ENCODE measurements around the gene AIPL1.

AIPL1 gene

DNA sequence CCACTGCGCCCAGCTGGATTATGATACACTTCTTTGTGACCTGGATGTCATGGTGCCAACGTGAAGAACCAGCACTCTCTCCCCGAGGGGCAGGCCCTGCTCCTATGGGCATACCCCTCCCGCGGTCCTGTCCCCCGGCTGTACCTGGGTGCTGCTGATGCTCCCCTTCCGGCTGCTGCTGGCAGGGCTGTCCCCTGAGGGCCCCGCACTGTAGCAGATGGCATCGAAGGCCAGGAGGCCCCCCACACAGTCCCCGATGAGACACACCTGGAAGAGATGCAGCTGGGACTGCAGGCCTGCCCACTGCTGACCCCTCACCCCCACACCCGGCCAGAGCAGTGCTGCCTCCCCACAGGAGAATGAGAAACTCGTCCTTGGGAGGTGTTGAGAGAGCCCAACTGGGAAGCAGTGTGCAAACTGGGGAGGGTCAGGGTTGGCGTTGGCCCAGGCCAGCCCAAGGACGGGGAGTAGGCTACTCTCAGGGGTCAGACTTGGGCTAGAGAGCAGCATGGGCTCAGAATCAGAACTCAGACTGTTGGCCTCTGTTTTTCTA lies 43.0 kb upstream of the AIPL1 start:
- DNase-seq (ENCODE audit: low read depth) = no peak
- TF ChIP-seq, protein P1, sequence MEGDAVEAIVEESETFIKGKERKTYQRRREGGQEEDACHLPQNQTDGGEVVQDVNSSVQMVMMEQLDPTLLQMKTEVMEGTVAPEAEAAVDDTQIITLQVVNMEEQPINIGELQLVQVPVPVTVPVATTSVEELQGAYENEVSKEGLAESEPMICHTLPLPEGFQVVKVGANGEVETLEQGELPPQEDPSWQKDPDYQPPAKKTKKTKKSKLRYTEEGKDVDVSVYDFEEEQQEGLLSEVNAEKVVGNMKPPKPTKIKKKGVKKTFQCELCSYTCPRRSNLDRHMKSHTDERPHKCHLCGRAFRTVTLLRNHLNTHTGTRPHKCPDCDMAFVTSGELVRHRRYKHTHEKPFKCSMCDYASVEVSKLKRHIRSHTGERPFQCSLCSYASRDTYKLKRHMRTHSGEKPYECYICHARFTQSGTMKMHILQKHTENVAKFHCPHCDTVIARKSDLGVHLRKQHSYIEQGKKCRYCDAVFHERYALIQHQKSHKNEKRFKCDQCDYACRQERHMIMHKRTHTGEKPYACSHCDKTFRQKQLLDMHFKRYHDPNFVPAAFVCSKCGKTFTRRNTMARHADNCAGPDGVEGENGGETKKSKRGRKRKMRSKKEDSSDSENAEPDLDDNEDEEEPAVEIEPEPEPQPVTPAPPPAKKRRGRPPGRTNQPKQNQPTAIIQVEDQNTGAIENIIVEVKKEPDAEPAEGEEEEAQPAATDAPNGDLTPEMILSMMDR (IDR thresholded peaks at IDR 0.05; ENCODE audit: insufficient read depth, low read depth, low read length, missing control alignments) = no peak

DNA sequence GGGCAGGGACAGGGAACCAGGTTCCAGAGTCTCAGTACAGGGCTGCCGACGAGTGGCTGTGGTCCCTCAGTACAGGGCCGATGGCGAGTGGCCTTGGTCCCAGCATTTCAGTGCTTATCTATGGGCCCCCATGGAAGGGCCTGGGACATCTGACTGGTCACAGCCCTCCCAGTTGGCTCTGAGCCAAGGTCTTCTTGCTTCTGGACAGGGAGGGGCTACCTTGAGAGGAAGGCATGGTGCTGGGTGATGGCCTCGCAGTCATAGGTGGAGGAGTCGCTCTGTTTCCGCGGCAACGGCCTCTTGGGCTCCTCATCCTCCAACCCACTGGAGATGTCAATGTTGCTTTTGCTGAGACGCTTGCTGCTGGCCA lies 41.9 kb upstream of the AIPL1 start:
- no peak for DNase-seq (ENCODE audit: low read depth)
- H3K4me3 ChIP-seq (ENCODE audit: low read depth, low read length) = no peak overlapping the region
- TF ChIP-seq, protein P1 (IDR thresholded peaks at IDR 0.05; ENCODE audit: insufficient read depth, low read depth, low read length, missing control alignments) = no peak

More for the DNA sequence above, 43.0 kb upstream of the AIPL1 start:
- H3K4me3 ChIP-seq (ENCODE audit: low read depth, low read length) = no peak overlapping the region

DNA sequence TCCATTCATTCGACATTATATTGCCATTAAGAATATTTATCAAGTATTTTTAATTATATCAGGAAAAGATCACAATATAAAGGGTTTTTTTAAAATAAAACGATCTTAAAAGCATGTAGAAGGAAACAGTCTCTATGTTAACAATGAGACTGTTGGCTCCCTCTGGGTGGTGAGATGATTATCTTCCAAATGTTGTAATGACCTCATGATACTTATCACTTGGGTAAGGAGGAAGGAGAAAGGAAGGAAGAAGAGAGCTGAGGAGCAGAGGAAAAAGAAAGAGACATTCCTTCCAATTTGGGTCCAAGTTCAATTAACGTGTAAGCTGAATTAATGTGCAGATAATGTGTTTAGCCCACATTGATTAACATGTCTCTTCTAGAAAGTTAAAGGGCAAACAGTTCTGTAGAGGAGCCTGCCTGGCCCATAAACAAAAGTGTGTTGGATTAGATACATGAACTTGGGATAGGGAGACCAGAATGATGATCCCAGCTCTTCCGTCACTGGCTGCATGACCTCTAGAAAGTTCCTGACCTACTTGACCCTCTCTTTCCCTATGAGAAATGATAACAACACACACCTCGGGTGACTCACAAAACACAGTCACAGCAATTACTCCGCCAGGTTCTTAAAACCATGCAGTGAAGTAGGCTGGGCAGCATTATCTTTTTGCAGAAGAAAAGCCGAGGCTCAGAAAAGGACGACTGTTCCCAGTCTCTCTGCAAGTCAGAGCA lies 41.3 kb upstream of the AIPL1 start:
- TF ChIP-seq, protein P1 (IDR thresholded peaks at IDR 0.05; ENCODE audit: insufficient read depth, low read depth, low read length, missing control alignments) = no peak
- DNase-seq (ENCODE audit: low read depth) = no peak
- H3K4me3 ChIP-seq (ENCODE audit: low read depth, low read length) = no peak overlapping the region

DNA sequence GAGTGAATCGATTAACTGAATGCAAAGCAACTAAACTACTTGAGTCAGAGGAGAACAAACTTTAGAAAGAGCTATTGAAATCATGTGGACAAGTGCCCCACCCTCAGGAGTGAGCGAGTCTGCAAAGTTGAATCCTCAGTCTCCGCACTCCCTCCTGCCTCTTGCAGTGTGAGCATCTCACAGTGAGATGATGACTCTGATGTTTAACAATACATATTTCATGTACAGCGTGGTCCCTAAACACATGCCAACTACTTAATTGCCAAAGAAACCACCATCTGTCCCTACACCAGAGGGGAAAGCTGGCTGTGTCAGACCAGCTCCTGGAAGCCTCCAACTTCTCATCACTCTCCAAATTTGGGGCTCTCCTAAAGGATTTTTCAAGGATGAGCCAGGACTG lies 40.5 kb upstream of the AIPL1 start:
- no peak overlapping the region for H3K4me3 ChIP-seq (ENCODE audit: low read depth, low read length)
- DNase-seq (ENCODE audit: low read depth) = no peak
- TF ChIP-seq, protein P1 (IDR thresholded peaks at IDR 0.05; ENCODE audit: insufficient read depth, low read depth, low read length, missing control alignments) = no peak

DNA sequence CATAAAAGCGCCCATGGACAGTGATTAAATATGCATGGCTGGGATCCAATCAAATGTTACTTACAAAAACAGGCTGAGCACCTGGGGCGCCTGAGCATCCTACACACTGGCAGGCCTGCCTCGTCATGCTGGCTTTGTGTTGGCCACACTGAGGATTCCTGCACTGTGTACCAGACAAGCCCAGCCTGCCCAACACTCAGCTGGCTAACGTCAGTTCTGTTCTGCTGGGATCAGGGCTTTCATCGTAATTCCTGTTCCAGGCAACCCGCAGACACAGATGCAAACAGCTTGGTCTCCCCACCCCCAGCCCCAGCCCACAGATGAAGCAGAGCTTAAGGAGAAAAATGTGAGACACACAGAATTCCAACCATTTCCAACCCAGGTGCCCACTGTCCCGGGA lies 40.0 kb upstream of the AIPL1 start:
- DNase-seq (ENCODE audit: low read depth) = no peak
- no peak overlapping the region for H3K4me3 ChIP-seq (ENCODE audit: low read depth, low read length)
- TF ChIP-seq, protein P1 (IDR thresholded peaks at IDR 0.05; ENCODE audit: insufficient read depth, low read depth, low read length, missing control alignments) = no peak

DNA sequence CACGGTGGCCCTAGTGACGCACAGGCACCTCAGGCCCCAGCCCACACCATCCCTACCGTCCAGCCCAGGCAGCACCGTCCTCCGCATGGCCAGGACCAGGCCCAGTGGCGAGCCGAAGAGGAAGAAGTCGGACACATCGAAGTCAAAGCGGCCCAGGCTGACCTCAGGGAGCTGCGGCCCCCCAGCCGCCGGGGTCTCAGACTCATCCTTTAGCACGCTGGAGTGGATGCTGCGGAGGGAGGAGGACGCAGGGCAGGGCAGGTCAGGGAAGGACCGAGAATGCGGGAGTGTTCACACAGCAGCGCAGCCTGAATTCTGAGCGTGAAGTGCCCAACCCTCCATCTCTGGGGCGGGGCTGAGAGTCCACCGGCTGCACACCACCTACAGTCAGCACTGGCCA lies 39.5 kb upstream of the AIPL1 start:
- DNase-seq (ENCODE audit: low read depth) = no peak
- TF ChIP-seq, protein P1 (IDR thresholded peaks at IDR 0.05; ENCODE audit: insufficient read depth, low read depth, low read length, missing control alignments) = no peak
- H3K4me3 ChIP-seq (ENCODE audit: low read depth, low read length) = no peak overlapping the region

Data from GM12865 (cell line).